Body of pancreas (tissue), 4 donors: Measurements from ENCODE around the gene IFNGR2. TPM values are rescaled to one million over a fixed set of nuclear protein-coding genes. Genes with fewer than 3 reads are reported as not detected.

ENCODE experiments used
- ATAC-seq: fragments of 150-250 bp; one replicate; pipeline ENCODE4 v1.9.1; 2016
- DNase-seq, 4 donors: peaks; one replicate each; pipeline ENCODE4 v3.0.0-alpha.2; 2019
- H3K27ac ChIP-seq, 4 donors: fragments of 200-600 bp; sonication (generic); 1 replicate in 3 of 4; 2 replicates in 1 of 4; pipeline versions ENCODE4 v1.5.1 to v1.6.1; 2016 to 2019; ENCODE audit warnings: mild to moderate bottlenecking in 1 of 4, mixed read lengths in 1 of 4, moderate library complexity in 1 of 4
- H3K27me3 ChIP-seq, 2 donors: fragments of 200-600 bp; sonication (generic); one replicate each; pipeline ENCODE4 v1.6.0; 2016; ENCODE audit warnings: mild to moderate bottlenecking in 1 of 2
- H3K36me3 ChIP-seq, 2 donors: fragments of 200-600 bp; sonication (generic); replicated peaks in 1 of 2; 2 replicates each; pipeline ENCODE4 v1.5.1; 2016; ENCODE audit warnings: low read depth in 2 of 2; ENCODE audit not compliant: insufficient read depth in 1 of 2
- H3K4me1 ChIP-seq: fragments of 200-600 bp; sonication (generic); one replicate; pipeline ENCODE4 v1.6.0; 2016
- H3K4me3 ChIP-seq, 2 donors: fragments of 200-600 bp; sonication (generic); 1 replicate in 1 of 2; 2 replicates in 1 of 2; pipeline ENCODE4 v1.5.1; 2016 to 2019
- H3K9me3 ChIP-seq, 3 donors: fragments of 200-600 bp; sonication (generic); 1 replicate in 2 of 3; 2 replicates in 1 of 3; pipeline ENCODE4 v1.5.1; 2016
- CTCF ChIP-seq, 7 experiments: fragments of 450-650 bp in 4 of 7; fragments of 200-600 bp in 3 of 7; sonication (generic) in 3 of 7; IDR thresholded peaks; one replicate each; pipeline ENCODE4 v1.5.1; 2016 to 2019; ENCODE audit warnings: antibody characterized with exemption in 7 of 7
- POLR2A ChIP-seq, 3 donors: fragments of 450-650 bp; IDR thresholded peaks; one replicate each; pipeline ENCODE4 v1.6.1; 2016; ENCODE audit warnings: antibody characterized with exemption in 3 of 3, mild to moderate bottlenecking in 2 of 3
- WGBS, 2 donors: methylation state at CpG; one replicate each; pipeline ENCODE4 v1.1.5; 2017; 5-methylcytosine and 5-hydroxymethylcytosine counted together
- intact Hi-C: fragments of 100-400 bp; cut with DNase I; formaldehyde crosslinking; loops from one replicate; pipeline ENCODE4 v1.15.1; 2023
- total RNA-seq, 2 donors: library from RNA; depleted of rRNA; stranded (reverse); fragments of >200 nt; gene quantifications; one replicate each; pipeline ENCODE4 v1.1.0, GENCODE V29; 2016

Gene IFNGR2
- total RNA-seq, 2 donors from 2014 or later = 30.4 to 32.3 TPM

- H3K36me3 ChIP-seq = no peaks in the 10 kb centered on the region
- H3K27ac ChIP-seq = no peak overlapping the region
- H3K27me3 ChIP-seq = no peaks in the 10 kb centered on the region
- H3K4me1 ChIP-seq = peaks cover 13% of the 10 kb centered on the region
- H3K4me3 ChIP-seq = no peak overlapping the region
- 84 to 90% methylated on average over 7 to 9 of the region's 9 CpGs for WGBS, 2 donors
- intact Hi-C loops = no loop called here
- ATAC-seq (no peak), DNase-seq (no peak)
- TF ChIP-seq POLR2A (IDR thresholded peaks at IDR 0.05) (no peak), CTCF (IDR thresholded peaks at IDR 0.05) (no peak)
- H3K9me3 ChIP-seq = no peaks in the 10 kb centered on the region
These were observed 78.2 kb downstream of the IFNGR2 start for GRCh38 chr21:33481314-33481943.

Other genes starting within 250 kb of the IFNGR2 start
- gene IFNAR2, start 173.5 kb upstream of the IFNGR2 start, total RNA-seq = 10 to 100 TPM; 12.2 to 12.9 TPM
- 10 to 100 TPM in 1 of 2 donors, 1 to 10 TPM in 1; 6.6 to 27.0 TPM for gene IL10RB, start 137.0 kb upstream of the IFNGR2 start, total RNA-seq
- 10 to 100 TPM; 14.2 to 17.9 TPM for gene IFNAR1, start 78.4 kb upstream of the IFNGR2 start, total RNA-seq
- gene TMEM50B, start 76.6 kb downstream of the IFNGR2 start, total RNA-seq = 10 to 100 TPM; 49.8 to 50.4 TPM
- gene DNAJC28, start 88.3 kb downstream of the IFNGR2 start, total RNA-seq = 1 to 10 TPM; 1.3 to 2.3 TPM
- gene GART, start 138.7 kb downstream of the IFNGR2 start, total RNA-seq = 10 to 100 TPM; 36.3 to 62.0 TPM
- 100 to 1,000 TPM; 118 to 235 TPM for gene SON, start 139.6 kb downstream of the IFNGR2 start, total RNA-seq
- gene DONSON, start 185.3 kb downstream of the IFNGR2 start, total RNA-seq = 1 to 10 TPM; 5.6 to 6.5 TPM
- 10 to 100 TPM; 22.3 to 31.6 TPM for gene CRYZL1, start 238.3 kb downstream of the IFNGR2 start, total RNA-seq
- gene ITSN1, start 239.1 kb downstream of the IFNGR2 start, total RNA-seq = 10 to 100 TPM; 15.0 to 47.5 TPM